IPS-NIHi7 (cell line): ENCODE results near the gene RNF5.
"Not testable (repeated sequence)": the region's sequence is repeated elsewhere in the genome, so short reads cannot be mapped to it uniquely, and the experiment has no call there.

Experiments
- DNase-seq: peaks from one replicate; pipeline ENCODE4 v3.0.0; 2012; ENCODE audit warnings: mixed read lengths; ENCODE audit errors: extremely low spot score

RNF5 gene, protein sequence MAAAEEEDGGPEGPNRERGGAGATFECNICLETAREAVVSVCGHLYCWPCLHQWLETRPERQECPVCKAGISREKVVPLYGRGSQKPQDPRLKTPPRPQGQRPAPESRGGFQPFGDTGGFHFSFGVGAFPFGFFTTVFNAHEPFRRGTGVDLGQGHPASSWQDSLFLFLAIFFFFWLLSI

DNA sequence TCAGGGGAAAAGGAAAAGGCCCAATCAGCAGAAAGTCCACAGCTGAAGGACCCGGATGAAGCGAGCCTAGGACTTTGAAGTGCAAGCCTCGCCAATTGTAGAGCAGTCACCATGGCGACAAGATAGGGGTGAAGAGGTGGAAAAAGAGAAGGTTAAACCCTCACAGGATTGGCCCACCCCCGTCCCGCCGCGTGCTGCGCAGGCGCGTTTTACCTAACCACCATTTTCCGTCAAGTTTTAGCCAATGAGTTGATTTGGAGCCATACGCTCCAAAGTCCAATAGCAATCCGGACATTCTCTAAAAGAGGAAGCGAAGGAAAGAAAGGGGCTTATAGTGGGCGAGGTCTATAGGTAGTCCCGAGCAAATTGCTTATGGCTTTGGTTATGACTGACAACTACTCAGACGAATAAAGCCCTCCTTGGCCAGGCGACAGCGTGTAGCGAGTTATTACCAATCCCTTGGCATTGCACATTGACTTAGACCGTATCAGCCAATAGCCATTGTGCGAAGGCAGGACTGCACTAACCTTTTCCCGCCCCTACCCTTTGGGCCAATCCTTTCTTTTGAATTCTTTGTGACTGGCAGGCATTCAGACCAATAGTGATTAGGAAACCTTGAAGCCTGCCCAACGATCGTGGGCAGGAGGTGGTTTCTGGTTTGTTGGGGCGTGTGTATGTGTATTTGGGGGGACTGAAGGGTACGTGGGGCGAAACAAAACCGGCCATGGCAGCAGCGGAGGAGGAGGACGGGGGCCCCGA lies at the start of gene RNF5:
TSS of gene RNF5 (plus strand) at position 618 of the 759 bp plus-strand sequence. CDS start at position 725, 107 bp downstream.
- DNase-seq = peak; percentile 89

GRCh38 chr6:32128751-32129296 lies 49.4 kb upstream of the RNF5 start:
- no peak for DNase-seq

DNA sequence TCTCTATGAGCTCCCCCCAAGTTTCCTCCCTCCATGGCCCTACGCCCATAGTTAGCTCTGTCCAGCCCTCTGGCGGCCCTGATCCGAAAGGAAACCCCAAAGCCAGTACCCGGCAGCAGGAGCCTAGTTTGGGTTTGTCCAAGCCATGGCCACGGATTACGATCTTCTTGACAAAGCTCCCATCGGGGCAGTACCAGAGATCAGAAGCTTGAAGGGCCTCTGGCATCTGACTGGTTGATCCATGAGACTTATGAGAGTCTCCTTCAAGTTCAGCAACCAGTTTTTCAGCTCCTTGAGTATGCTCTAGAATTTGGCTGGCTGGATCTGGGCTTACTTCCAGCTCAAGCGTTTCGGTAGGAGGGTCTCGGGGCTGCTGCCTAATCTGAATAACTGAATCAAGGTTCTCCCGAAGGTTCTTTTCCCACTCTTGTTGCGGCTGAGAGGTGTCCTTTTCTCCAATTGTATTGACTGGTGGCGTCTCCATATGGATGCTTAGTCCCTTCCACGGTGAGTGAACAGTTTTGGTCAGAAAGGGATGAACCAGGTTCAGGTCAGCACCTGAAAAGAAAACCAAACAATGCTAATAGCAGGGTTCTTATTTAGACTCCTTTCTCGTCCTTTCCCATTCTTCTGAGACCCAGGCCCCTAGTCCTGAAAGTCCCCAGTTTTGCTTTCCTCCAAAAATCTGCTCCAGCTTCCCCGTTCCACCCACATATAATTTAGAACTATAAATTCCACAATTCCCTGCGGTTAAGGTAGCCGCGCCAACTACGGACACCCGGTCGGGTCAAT lies 48.7 kb upstream of the RNF5 start:
- DNase-seq = no peak

DNA sequence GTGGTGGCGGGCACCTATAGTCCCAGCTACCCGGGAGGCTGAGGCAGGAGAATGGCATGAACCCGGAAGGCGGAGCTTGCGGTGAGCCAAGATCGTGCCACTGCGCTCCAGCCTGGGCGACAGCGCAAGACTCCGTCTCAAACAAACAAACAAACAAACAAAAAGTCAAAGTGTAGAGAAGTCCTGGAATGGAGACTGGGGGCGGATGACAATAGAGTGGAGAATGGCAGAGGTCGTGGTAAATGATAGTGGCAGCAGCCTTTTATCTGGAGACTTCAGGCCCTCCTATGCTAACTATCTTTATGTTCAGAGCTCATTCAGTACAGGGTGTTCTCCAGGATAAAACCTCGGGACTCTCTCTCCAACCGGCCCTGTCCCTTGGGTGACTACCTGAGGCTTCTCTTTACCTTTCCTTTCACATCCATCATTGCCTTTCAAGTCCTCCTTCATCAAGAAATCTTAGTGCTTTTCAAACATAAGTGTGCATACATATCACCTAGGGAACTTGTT lies 46.7 kb upstream of the RNF5 start:
- DNase-seq = no peak

DNA sequence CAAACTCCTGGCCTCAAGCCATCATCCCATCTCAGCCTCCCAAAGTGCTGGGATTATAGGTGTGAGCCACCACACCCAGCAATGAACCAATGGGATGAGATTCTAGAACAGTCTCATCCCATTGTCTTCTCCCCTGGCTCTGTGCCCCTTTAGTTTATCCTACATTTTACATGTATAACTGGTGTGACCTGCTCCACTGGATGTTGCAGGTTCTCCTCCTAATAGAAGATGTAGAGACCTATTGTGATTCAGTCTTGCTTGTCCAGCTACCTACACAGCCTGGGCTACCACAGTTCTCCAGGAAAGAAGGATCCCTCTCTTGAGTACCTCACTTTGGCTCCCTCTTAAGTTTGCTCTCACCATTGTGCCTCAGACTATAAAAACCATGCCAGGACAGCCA lies 46.1 kb upstream of the RNF5 start:
- DNase-seq = no peak

GRCh38 chr6:32133786-32134185 lies 44.4 kb upstream of the RNF5 start:
- DNase-seq = no peak

DNA sequence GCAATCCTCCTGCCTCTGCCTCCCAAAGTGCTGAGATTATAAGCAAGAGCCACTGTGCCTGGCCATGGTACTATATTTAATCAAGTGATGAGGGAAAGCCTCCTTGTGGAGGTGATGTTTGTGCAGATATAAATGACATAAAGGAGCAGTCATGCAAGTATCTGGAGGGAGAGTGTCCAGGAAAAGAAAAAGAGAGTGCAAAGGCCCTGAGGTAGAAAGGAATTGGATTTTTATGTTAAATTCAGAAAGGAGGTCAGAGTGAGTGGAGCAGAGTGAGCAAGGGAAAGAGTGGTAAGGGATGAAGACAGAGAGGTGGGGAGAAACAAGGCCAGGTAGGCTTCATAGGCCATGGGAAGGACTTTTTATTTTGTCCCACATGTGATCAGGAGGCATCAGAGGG lies 40.8 kb upstream of the RNF5 start:
- DNase-seq = no peak

GRCh38 chr6:32139590-32139989 lies 38.6 kb upstream of the RNF5 start:
- DNase-seq = no peak

DNA sequence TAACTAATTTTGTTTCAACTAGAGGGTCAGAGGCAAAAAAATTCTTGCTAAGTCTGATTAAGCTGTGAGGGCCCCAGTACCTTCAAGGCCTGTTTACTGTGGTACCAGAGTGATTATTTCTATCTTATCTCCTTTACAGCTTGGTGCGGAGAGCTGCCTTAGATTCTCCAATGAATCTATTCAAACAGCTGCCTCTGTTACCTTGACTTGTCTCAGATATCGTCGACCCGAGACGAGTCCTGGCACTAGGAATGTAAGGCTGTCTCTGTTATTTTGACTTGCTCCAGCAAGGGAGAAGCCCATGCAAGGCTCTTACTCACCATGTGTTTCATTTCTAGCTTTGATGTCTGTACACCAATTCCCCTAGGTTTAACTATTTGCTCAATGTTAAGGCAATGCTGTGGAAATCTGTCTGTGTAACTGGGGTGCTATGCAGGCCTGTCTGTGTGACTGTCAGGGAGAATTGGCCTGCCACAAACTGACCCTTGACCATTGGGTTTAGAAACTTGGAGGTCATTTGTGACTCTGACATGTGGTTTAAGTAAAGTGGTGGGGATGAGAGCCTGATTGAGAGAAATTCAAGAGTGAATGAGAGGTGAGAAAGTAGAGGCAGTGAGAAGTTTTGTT lies 37.7 kb upstream of the RNF5 start:
- no peak for DNase-seq

- not testable (repeated sequence) for DNase-seq
These were observed 34.0 kb upstream of the RNF5 start for GRCh38 chr6:32144238-32144637.

DNA sequence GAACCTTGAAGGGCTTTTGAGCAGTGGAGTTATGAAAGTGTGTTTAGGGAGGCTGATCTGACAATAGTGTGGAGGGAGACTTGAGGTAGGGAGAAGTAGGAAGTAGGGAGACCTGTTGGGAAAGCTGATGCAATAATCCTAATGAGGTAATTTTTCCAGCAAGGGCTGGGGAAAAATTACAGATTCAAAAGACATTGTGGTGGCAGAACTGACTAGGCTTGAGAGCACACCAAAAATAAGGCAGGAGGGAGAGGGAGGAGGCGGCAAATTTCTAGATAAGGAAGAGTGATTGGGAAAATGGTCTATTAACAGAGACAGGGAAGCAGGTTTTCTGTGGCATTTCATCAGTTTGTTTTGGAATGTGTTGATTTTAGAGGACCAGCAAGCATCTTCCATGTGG lies 31.9 kb upstream of the RNF5 start:
- DNase-seq = no peak

DNA sequence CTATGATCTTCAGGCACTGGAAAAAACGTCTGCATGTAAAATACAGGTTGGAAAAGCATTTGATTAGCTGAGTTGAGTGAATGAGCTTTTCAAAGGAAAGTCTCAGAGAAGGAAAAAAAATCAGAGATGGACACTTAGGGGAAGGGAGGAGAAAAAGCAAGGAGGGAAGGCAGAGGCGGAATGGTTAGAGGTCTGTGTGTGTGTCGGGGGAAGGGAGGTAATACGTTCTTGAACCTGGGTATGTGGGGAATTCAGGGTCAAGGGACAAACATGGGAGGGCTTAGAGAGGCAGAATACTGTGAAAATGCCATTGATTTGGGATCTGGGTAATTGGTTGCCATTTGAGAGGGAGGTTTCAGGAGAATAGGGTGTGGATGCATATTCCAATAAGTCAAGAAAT lies 31.5 kb upstream of the RNF5 start:
- DNase-seq = no peak

DNA sequence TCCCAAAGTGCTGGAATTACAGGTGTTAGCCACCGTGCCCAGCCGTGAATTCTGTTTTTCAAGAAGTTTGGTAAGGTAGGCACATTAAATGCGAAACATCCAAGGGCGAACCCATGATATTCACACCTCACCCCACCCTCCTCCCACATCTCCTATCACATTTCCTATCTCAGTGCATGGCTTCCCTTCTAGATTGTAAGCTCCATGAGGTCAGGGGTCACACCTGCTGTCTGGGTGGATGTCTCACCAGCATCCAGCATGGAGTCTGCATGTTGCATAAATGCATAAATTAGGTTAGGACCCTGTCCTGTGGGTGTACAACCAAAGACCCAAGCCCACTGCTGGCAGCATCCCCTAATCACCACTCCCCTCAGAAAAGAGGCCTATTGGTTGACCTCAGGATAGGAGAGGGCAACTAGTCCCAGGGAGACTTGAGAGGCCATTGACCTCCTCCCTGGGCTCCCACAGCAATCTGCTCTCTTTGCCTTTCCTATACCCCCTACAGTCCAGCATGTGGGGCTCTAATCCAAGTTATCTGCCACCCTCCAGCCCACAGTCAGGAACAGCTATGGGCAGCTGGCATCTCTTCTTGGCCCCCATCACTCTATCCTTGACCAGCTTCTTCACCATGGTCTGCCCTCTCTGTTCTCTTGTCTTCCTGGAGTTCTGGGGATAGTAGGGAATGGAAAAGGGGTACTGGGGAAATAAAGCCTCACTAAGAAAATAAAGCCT lies 30.6 kb upstream of the RNF5 start:
- no peak for DNase-seq

DNA sequence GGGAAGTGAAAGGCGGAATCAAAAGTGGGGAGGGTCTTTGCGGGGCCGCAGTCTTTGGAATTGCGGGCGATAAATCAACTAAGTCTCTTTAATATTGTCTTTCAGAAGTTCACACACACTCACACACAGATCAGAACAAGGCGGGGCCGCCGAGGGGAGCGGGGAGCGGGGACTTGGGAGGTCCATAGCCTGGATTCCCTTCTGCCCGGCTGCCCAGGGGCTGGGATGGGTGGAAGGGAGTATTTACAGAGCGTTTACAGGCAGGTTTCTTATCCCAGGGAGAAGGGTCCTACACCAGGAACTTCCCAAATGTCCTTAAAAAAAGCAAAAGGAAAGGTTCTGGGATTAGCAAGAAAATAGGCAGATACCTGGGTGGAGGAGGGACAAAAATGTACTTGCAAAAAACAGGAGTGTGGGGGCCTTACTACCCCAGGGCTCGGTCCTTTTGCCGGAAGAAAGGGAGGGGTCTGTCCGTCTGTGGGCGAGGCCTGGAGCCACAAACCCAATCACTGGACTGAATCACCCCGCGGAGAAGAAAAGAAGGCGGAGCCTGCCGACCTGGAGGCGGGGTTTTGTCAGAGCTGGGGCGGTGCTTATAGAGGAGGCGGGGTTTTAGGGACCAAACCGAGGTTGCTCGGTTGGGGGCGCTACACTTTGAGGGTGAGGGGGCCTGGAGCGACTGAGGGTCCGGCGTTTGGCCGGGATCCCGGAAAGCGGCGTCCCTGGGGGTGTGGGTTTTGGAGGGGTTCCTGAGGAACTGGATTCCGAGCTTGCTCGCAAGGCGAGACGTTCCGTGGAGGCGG lies 29.7 kb upstream of the RNF5 start:
- peak; percentile 89 for DNase-seq

- DNase-seq = no peak
These were observed 29.0 kb upstream of the RNF5 start for GRCh38 chr6:32149092-32149755.

DNA sequence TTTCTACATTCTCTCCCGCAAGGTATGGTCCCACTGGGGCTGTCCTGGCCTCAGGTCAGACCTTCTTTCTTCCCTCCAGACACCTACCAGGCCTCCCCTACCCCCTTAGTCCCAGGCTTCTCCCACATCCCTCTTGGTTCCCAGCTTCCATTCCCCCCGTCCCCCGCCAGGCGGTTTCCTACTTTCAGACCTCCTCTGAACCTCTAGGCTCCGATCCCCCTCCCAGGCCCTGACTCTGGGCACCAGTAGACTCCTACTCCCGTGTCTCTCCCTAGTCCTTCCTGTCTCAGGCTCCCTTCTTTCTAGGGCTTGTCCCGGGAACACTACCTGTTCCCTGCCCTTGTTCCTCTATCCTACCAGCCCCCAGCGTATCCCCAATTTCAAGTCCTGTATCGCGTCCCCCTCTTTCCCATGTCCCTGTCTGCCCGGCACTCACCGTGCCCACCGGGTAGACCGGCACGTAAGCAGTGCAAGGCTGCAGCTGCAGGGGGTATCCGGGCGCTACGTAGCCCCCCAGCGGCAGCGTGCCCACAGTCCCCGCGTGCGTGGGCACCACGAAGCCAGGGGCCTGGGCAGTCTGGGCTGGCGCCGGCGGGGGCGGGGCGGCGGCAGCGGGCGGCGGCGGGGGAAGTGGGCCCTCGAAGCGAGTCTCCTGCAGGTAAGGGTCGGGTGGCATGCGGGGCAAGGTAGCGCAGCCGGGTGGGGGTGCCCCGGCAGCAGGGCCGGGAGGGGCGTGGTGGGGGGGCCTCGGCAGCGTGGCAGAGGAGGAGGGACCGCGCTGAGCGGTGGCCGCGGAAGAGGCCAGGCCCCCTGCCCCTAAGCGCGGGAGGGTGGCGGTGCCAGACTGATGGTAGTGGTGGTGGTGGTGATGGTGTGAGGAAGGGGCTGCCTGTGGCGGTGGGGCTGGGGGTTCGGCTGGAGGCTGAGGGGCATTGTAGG lies 28.0 kb upstream of the RNF5 start:
- DNase-seq = no peak

- no peak for DNase-seq
These were observed 26.9 kb upstream of the RNF5 start for GRCh38 chr6:32151181-32151862.
